Measurements from ENCODE around the gene AIFM3.

Gene AIFM3

GRCh38 chr22:20976291-20976877, 9.3 kb downstream of the AIFM3 start:
- DNase-seq, result no peak

- no peak for DNase-seq
Observed at GRCh38 chr22:20977019-20977418, 10.0 kb downstream of the AIFM3 start.

GRCh38 chr22:20977516-20978170, 10.6 kb downstream of the AIFM3 start:
- DNase-seq, result no peak

DNA sequence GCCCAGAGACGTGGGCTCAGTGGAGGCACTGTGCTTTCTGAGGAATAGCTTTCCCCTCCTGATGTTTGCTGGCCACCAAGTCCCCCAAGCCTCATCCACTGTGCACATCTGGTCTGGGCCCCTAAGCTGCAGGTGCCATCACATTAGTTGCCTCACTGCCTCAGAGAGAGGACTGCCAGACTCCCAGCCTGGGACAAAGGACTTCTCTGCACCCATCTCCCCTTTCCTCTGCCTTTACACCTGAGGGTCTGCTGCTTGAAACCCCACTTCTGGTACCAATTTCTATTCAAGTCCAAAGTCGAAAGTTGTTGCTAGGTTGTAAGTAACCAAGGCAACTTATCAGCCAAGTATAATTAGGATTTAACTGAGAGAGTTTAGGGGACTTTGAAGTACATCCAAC, 11.4 kb downstream of the AIFM3 start:
- no peak for DNase-seq

- DNase-seq, result peak; percentile 72 to 88
Observed at GRCh38 chr22:20979243-20979809, 12.3 kb downstream of the AIFM3 start.

GRCh38 chr22:20979940-20980453, 12.9 kb downstream of the AIFM3 start:
- DNase-seq, result no peak

DNA sequence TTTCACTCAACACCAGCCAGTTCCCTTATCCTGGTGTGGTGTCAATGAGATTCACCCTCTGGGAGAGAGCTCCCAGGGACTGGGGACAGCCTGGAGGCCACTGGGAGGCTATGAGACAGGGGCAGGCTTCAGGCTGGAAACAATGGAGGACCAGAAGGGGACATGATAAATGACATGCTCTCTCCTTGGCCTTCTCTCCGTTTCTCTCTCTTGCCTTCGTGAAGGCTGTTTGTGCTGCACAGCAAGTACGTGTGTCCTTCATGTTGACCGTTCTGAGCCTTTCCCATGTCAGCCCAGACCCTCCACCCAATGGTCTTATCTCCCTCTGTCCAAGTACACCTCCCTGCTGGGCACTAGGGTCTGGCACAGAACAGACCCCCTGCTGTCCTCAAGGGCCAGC, 13.5 kb downstream of the AIFM3 start:
- DNase-seq, result no peak

GRCh38 chr22:20980938-20981722, 14.1 kb downstream of the AIFM3 start:
- DNase-seq, result no peak

- DNase-seq, result peak; percentile 64 to 72
Observed at GRCh38 chr22:20981787-20982562, 14.9 kb downstream of the AIFM3 start, which contains the start of gene LZTR1. TSS of gene LZTR1 (plus strand) at chr22:20982297. CDS start at chr22:20982372, 75 bp downstream.

DNA sequence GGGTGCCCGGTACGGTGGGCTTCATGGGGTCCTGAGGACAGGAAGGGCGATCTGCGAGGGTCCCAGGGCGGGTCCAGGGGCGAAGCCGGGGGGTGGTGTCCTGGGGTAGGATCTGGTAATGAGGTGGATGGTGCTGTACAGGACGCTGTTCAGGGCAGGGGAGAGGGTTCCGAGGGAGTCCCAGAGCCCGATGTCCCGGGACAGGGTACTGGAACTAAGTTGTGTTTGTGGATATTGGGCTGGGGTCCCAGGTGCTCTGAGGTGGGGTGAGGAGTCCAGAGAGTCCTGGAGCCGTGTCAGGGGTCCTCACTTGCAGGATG, 15.5 kb downstream of the AIFM3 start:
- no peak for DNase-seq

DNA sequence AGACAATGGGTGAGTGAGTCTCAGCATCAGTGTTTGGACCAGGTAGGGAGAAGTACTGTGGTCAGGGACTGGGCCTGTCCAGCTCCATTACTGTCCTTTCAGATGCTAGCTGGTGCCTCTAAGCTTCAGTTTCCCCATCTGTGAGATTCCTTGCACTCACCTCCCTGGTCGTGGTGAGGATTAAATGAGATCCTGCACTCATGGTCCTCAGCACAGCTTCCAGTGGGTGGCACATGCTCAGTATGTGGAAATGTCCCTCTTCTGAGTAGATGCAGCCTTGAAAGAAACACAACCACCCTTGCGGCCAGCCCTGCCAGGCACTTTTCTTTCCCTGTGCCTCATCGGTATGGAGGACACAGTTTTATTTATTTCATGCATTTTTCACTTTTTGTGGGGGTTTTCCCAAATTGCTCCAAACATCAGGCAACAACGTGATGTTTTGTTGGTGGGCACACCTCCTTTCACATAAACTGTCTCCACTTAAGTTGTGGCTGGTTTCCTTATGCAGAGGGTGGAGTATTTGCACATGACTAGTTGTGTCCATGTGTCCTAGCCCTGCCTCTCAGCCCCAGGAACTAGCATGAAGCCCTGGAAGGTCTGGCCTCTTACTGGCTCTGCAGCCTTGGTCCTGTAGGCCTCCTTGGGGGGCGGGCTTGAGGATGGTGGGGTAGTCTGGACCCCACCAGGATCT, 16.2 kb downstream of the AIFM3 start:
- DNase-seq, result no peak

DNA sequence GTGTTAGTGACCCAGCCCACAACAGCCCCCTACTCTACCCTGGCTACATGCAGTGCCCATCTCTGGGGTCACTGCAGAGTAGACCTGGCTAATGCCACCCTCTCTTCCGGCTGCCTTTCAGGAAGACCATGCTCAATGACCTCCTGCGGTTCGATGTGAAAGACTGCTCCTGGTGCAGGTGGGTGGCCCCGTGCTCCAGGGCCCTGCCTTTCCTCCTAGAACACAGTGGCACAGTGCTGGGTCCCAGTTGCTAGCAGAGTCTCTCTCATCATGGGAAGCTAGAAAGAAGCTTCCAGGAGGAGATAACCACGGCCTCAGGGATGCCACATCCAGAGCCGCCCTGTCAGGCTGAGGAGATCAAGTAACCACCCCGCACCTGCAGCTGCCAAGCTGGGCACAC, 18.7 kb downstream of the AIFM3 start:
- no peak for DNase-seq

- DNase-seq, result no peak
Observed at GRCh38 chr22:20986365-20986764, 19.3 kb downstream of the AIFM3 start.

- DNase-seq, result no peak
Observed at GRCh38 chr22:20987375-20987774, 20.3 kb downstream of the AIFM3 start.

- no peak for DNase-seq
Observed at GRCh38 chr22:20988573-20989322, 21.7 kb downstream of the AIFM3 start.

DNA sequence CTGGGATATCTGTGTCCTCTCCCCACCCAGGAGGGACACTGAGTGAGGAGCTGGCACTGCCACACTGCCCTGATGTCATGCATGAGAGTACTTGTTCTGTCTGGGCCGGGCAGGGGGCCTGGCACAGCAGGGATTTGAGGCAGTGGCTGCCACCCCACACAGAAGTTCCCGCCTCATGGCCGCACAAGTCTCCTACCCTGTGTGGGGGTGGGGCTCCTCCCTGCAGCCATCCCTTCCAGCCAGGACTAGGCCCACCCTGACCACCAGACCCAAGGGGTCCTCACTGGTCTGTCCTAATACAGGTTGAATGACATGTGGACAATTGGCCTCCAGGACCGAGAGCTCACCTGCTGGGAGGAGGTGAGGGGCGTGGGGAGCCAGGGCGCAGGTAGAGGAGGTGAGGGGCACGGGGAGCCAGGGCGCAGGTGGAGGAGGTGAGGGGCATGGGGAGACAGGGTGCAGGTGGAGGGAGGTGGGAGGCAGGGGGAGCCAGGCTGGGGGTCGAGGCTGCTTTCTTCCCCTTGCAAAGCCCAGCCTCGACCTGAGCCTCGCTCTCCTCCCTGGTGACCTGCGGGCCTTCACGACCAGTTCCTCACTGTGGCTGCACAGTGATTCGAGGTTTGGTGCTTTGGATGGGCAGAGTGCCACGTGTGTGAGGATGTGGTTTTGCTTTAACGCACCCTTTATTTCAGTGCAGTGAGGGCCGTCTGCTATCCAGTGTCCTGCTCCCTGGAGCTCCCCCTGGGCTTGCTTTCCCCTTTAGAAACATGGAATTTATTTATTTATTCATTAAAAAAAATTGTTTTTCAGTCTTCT, 22.5 kb downstream of the AIFM3 start:
- DNase-seq, result no peak

DNA sequence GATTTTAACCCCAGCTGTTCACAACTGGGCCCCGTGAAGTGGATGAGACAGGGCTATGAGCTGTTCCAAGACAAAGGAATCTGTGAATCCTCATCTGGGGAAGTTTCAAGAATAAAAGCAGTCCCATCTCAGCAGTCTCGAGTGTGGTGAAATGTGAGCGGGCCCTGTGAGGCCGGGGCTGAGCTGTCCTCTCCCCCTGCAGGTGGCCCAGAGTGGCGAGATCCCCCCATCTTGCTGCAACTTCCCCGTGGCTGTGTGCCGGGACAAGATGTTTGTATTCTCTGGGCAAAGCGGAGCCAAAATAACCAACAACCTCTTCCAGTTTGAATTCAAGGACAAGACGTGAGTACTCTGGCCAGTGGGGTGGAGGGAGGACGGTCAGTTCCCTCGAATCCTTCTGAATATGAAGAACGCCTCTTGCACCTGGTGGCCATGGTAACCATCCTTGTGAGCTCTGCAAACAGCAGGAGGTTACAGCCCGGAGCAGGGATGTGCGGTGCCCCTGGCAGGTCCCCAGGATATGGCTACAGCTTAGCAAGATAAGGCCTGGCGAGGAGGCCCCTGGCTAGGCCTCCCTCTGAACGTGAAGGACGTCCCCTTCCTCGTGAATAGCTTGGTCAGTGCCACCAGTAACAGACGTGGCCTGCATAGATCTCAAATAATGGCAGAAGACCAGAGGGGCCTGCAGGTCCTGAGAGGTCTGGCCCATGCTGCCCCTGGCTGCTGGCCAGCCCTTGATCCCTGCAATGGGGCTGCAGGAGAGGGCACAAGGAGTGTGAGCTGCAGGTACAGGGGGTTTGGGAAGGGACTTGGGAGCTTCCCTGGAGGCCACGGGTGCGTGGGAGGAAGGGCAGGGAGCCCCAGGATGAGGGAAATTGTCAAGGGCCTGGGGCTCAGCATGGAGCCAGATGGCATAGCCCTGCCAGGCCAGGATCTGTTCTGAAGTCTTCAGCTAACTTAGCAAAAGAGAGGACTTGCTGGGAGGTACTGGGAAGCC, 23.4 kb downstream of the AIFM3 start:
- DNase-seq, result no peak

- DNase-seq, result no peak
Observed at GRCh38 chr22:20991252-20992055, 24.4 kb downstream of the AIFM3 start.
